ENCODE data around the gene MRGPRX1. TPM values are rescaled to one million over a fixed set of nuclear protein-coding genes. Genes with fewer than 3 reads are reported as not detected.

The MRGPRX1 gene
- total and polyA plus RNA-seq, 10 donors = not detected

DNA sequence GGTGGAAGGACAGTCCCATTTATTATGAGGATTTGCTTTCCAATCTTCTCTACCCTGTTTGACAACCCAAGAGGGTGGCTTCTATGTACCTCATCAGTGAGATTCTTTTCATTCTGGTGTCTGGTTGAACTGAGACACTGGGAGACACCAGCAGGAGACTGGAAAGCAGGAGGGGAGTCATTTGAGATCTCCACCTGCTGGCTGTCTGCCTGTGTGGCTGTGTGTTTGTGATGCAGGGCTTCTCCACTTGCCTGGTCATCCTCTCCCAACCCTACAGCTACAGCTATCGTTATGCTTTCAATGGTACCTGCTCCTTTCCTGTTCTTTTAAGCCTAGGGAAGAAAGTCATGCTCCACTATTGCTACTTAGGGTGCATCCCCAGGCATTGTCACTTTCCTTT lies 48.6 kb downstream of the MRGPRX1 start:
- no peaks in the 10 kb centered on the region for H3K4me1 ChIP-seq
- intact Hi-C loops (cut with DNase I; ENCODE audit: low total_unique reads) = no loop called here
- no peak overlapping the region for H3K4me3 ChIP-seq
- H3K27me3 ChIP-seq (replicated peaks in 1 of 7) = no peaks in the 10 kb centered on the region
- TF ChIP-seq POLR2A (IDR thresholded peaks at IDR 0.05) (no peak), POLR2AphosphoS5 (IDR thresholded peaks at IDR 0.05) (no peak)
- peaks cover 0 to 17% (median 6%) of the 10 kb centered on the region in 8 donors for H3K9me3 ChIP-seq
- 54 to 74% (median 63%) methylated on average over 1 of the region's 1 CpG for WGBS, 5 donors
- H3K27ac ChIP-seq = no peak overlapping the region
- H3K36me3 ChIP-seq = no peaks in the 10 kb centered on the region
- DNase-seq = no peak

Other genes with a start within 250 kb of the MRGPRX1 start
- 10 to 100 TPM in 5 of 7 donors, 1 to 10 TPM in 2; 5.1 to 25.0 (median 17.0) TPM for gene TMEM86A, start 240.6 kb downstream of the MRGPRX1 start, total RNA-seq
- 1 to 10 TPM in 2 of 3 donors, under 1 TPM in 1; 0.98 to 2.4 (median 2.0) TPM for gene TMEM86A, start 240.6 kb downstream of the MRGPRX1 start, polyA plus RNA-seq
- gene IGSF22, start 213.2 kb downstream of the MRGPRX1 start, total RNA-seq = 1 to 10 TPM in 2 of 7 donors, under 1 TPM in 3, not detected in 2; 0.12 to 3.2 (median 0.28) TPM
- 1 to 10 TPM in 1 of 3 donors, under 1 TPM in 2; 0.54 to 1.2 (median 0.61) TPM for gene IGSF22, start 213.2 kb downstream of the MRGPRX1 start, polyA plus RNA-seq
- gene PTPN5, start 147.6 kb downstream of the MRGPRX1 start, total RNA-seq = 1 to 10 TPM in 1 of 7 donors, under 1 TPM in 5, not detected in 1; 0.10 to 2.0 (median 0.31) TPM
- under 1 TPM; 0.08 to 0.54 (median 0.26) TPM for gene PTPN5, start 147.6 kb downstream of the MRGPRX1 start, polyA plus RNA-seq
- not detected for gene MRGPRX2, start 121.3 kb upstream of the MRGPRX1 start, total RNA-seq
- gene MRGPRX2, start 121.3 kb upstream of the MRGPRX1 start, polyA plus RNA-seq = not detected
- gene ZDHHC13, start 177.8 kb upstream of the MRGPRX1 start, total RNA-seq = 10 to 100 TPM; 10.9 to 20.4 (median 12.8) TPM
- gene ZDHHC13, start 177.8 kb upstream of the MRGPRX1 start, polyA plus RNA-seq = 10 to 100 TPM in 1 of 3 donors, 1 to 10 TPM in 2; 8.2 to 12.0 (median 8.3) TPM

Data from spleen (tissue), 11 donors.